Fibroblast of skin of left biceps (primary cell): ENCODE measurements around the gene BOK.
"Not testable (repeated sequence)": the region's sequence is repeated elsewhere in the genome, so short reads cannot be mapped to it uniquely, and the experiment has no call there.

Experiments used
- DNase-seq, 2 experiments: peaks; one replicate each; pipeline ENCODE4 v3.0.0-alpha.2; 2013; ENCODE audit warnings: low read depth in 2 of 2

Gene BOK, protein sequence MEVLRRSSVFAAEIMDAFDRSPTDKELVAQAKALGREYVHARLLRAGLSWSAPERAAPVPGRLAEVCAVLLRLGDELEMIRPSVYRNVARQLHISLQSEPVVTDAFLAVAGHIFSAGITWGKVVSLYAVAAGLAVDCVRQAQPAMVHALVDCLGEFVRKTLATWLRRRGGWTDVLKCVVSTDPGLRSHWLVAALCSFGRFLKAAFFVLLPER

DNA sequence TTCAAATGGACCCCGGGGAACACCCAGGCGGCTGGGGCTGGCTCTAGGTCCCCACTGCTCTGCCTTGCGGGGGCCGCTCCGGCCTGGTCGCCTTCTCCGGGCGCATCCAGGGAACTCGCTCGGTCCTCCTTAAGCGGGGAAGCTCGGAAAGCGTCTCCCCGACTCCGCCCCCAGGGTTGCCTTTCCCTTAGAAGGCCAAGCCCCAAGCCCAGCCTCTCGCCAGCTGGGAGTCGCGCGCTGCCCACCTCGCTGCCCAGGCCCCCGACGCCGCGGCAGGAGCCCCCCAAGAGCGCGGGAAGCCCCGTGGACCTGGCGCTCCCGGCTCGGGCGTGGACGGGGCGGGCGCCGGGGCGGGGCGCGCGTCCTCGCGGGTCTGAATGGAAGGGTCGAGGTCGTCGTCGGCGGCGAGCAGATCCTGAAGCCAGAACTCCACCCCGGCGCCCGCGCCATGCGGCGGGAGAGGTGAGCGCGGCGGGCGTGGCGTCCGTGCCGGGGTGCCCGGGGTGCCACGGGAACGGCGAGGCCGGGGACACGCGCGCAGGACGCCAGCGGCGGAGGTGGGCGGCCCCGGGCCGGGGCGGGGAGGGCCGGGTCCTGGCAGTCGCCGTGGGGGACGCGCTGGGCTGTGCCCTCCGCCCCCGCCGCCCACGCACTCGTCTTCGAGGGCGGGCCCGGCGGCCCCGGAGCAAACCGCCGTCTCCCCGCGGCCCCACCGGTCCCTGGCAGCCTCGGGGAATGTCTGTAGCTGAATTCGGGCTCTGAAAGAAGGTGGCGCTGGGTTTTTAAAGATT lies at the start of gene BOK:
TSS of gene BOK (plus strand) at position 214 of the 791 bp plus-strand sequence. CDS start 739 bp downstream, outside the sequence.
- DNase-seq, result no peak

DNA sequence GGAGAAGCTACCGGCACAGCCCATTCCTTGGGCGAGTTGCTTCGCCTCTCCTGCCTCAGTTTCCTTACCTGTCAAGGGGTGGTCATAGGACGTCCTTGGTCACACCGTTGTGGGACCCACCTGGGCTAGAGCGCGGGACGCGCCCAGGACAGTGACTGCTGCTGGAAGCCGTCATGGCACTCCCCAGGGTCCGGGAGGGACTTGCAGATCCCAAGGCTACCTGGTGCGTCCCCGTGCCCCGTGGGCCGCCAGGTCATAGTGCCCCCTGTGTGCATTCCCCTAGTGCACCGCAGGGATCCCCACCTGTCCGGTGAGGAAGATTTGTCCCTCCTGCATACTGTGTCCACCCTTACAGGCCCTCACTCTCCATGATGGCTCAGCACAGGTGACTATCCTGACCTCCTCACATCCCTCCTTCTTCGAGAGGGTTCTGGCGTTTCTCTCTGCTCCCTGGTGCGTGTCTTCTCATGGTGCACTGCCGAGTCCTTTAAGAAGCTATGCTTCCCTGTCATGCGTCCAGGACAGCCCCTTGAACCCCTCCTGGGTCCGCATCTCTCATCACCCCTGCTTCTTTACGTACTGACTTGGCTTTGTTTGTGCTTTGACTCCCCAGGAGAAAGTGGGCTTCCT lies 49.3 kb upstream of the BOK start:
- DNase-seq, result no peak

DNA sequence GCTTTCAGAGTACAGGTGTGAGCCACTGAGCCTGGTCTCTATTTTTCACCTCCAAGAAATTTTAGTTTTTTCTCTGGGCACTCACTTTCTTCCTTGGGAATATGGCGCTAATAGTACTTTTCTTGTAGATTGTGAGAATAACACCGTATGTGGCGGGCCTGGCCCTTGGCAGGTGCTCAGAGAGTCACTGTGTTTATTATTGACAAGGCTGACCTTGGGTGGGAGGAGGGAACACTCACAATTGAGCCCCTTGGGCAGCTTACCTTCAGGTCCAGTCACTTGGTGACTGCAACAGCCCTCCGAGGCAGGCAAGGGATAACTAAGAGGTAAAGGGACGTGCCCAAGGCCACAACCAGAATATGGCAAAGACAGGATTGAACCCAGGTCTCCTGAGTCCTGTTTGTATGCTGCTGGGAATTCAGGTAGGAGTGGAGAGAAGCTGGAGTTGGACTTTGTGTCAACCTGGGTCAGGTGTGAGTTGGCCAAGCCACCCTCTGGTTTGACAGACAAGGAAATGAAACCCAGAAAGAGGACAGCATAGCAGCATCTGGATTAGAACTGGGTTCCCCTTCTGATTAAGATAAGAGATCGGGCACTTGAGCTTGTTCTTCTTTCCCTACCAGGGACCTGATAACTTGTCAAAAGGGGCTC lies 47.3 kb upstream of the BOK start:
- DNase-seq, result no peak

DNA sequence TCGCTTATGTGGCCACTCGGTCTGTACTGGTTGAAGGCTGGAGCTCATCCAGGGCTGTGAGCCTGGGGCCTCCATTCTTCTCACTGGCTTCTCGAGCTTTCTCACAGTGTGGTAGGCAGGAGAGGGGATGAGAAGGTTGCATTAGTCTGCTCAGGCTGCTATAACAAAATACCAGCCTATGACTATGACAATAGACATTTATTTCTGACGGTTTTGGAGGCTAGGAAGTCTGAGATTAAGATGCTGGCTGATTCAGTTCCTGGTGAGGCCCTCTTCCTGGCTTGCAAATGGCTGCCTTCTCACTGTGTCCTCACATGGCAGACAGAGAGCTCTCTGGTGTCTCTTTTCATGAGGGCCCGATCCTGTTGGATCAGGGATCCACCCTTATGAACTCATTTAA lies 44.0 kb upstream of the BOK start:
- no peak for DNase-seq

DNA sequence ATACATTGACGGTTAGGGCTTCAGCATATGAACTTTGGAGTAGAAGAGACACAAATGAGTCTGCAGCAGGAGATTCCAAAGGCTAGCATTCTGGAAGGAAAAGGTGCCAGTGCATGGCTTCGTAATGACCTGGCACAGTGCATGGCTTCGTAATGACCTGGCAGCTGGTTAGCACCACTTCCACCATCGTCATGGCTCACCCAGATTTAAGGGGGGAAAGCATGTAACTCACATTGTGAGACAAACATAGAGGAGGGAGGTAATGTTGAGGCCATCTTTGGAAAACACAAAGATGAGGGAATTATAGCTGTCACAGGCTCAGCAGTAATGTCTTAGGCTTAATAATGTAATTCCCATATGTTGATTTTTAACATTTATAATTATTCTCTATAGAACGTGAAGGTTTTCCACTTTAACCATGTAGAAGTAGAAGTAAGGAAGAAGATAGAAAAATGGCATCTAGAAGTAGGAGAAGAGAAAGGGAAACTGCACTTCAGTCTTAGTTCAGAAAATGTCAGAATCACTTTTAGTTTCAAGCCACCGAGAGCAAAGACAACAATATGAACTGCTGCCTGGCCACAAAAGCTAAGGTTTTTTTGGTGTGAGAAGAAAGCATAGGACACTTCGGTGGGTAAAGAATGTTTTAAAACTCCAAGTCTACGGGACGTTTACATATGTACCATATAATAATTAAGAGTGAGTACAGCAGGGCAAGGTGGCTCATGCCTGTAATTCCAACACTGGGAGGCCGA lies 43.4 kb upstream of the BOK start:
- DNase-seq, result no peak

DNA sequence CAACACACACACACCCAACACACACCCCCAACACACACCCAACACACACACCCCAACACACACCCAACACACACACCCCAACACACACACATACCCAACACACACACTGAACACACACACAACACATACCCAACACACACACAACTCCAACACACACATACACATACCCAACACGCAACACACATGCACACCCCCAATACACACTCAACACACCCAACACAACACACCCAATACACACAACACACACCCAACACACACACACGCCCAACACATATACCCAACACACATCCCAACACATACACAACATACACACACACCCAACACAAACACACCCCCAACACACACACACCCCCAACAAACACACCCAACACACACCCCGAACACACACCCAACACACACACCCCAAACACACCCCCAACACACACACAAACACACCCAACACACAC lies 42.0 kb upstream of the BOK start:
- no peak for DNase-seq

DNA sequence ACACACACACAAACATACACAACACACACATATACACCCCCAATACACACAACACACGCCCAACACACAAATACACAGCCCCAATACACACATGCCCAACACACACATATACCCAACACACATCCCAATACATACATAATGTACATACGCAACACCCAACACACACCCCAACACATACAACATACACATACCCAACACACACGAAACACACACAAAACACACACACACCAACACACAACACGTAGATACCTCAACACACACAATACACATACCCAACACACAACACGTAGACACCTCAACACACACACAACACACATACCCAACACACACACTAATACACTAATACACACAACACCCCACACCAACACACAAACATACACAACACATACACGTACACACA lies 41.2 kb upstream of the BOK start:
- no peak for DNase-seq

DNA sequence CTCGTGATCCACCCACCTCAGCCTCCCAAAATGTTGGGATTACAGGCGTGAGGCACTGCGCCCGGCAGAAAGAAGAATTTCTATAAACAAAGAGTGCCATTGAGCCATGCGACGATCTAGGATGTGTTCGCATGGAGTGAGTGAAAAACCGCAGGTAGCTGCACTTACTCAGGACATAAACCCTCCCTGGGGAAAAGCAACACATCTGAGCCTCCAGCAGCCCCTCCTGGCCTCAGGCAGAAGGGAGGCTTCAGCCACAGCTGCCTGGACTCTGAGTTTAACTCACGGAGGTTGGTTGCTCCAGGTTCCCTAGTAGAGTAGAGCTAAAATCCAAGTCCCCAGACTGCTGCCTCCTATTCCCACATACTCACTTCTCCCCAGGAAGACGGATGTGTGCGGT lies 38.9 kb upstream of the BOK start:
- no peak for DNase-seq

DNA sequence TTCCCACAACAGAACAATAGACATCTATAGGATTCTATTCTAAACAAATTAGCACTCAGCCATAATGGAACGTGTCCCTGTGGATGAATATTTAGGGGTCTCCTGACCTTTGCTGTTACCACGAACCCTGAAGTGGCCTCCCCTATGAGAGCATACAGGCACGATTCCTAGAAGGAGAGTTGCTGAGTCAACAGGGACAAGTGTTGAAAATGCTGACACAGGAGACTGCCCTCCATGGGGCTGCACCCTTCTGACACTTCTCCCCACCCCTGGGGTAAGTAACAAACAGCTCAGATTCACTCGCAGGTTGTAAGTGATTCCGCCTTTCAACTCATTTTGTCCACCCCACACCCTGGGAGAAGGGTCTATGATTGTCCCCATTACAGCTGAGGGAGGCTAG lies 36.1 kb upstream of the BOK start:
- no peak for DNase-seq

DNA sequence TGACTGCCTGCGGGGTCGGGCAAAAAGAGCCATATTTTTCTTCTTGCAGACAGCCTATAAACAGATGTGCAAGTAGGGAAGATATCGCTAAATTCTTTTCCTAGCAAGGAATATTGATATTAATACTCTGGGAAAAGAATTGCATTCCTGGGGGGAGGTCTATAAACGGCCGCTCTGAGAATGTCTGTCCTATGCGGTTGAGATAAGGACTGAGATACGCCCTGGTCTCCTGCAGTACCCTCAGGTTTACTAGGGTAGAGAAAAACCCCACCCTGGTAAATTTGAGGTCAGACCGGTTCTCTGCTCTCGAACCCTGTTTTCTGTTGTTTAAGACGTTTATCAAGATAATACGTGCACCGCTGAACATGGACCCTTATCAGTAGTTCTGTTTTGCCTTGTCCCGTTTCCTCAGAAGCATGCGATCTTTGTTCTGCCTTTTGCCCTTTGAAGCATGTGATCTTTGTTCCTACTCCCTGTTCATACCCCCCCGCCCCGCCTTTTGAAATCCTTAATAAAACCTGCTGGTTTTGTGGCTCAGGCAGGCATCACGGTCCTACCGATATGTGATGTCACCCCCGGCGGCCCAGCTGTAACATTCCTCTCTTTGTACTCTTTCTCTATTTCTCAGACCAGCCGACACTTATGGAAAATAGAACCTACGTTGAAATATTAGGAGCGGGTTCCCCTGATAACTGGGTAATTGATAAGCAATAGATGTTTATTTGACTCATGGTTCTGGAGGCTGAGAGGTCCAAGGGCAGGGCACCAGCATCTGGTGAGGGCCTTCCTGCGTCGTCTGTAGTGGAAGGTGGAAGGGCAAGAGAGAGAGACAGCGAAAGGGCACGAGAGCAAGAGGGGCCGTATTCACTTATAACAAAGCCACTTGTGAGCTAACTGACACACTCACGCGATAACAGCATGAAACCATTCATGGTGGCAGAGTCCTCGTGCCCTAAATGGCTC lies 32.4 kb upstream of the BOK start:
- not testable (repeated sequence) for DNase-seq

DNA sequence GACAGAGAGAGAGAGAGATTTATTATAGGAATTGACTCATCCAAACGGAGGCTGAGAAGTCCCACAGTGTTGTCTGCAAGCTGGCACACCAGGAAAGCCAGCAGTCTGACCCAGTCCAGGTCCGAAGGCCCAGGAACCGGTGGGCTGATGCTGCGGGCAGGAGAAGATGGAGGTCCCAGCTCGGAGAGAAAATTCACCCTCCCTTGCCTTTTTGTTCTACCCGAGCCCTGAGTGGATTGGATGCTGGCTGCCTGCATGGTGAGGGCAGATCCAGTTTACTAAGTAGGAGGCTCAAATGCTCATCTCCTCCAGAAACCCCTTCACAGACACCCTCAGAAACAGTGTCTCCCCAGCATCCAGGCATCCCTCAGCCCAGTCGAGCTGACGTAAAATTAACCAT lies 28.0 kb upstream of the BOK start:
- no peak for DNase-seq

DNA sequence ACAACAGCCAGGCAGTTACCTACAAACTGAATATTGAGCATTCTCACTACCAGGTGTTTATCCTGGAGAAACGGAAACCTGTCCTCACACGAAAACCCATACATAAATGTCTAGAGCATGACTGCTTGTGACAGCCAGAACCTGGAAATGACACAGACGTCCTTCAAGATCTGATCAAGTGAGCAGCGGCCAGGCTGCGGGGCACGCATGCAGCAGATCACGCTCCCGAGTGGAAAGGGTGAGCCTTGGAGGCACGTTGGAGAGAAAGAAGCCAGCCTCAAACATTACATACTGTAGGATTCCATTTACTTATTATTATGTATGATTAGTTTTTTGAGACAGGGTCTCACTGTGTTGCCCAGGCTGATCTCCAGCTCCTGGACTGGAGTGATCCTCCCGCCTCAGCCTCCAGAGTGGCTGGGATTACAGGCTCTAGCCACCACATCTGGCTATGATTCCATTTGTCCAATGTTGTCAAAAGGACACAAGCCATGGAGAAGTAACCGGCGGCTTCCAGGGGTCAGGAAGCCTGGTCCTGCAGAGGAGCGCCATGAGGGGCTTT lies 27.3 kb upstream of the BOK start:
- DNase-seq, result no peak

DNA sequence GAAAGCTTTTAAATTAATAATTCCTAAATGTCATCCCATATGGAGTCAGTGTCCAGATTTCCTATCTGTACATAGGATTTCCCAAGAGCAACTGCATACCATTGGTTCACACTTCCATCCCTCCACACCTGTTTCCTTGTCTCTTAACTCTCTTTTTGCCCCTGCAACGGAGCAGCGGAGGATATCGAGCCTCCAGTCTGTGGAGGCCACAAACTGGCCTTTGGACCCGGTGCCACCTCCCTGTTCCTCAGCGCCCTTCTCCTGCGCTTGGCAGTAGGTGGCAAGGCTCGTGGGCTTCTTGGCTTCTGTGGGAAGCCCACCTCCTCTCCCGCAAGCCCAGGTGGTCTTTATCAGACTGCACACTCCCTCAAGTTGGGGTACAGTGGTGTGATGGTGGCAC lies 26.4 kb upstream of the BOK start:
- DNase-seq, result no peak

DNA sequence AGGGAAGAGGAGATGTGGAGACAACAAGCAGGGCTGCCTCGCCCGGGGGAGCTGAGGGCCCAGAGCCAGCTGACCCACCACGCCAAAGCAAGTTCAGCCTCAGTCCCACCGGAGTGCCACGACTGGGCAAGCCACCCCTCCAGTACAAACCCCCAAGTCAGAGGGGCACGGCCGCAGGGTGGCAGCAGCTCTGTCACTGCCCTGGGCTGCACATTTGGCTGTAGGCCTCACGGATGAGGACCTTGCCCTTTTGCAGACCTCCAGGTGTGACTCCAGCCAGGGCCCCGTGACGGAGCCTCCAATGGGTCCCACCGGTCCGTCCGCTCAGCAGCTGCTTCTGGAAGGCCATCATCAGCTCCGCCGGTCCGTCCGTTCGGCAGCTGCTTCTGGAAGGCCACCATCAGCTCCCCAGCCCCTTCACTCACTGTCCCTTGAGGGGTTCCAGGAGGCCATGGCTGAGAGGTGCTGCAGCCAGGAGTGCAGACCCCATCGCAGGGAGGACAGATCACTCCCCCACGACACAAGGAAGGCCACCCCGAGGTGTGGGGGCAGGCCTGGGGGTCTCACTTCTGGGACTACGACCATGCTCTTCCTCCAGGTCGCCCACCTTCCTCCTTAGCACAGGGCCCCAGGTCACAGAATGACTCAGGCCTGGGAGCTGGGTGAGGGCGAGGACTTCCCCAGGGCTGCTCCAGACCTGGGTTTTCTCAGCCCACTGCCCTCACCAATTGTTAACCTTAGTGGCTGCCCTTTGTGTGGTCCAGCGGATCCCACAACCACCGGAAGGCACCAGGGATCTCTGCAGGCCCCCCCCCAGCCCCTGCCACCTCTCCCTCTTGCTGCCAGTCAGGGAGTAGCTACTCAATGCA lies 25.6 kb upstream of the BOK start:
- DNase-seq, result no peak

DNA sequence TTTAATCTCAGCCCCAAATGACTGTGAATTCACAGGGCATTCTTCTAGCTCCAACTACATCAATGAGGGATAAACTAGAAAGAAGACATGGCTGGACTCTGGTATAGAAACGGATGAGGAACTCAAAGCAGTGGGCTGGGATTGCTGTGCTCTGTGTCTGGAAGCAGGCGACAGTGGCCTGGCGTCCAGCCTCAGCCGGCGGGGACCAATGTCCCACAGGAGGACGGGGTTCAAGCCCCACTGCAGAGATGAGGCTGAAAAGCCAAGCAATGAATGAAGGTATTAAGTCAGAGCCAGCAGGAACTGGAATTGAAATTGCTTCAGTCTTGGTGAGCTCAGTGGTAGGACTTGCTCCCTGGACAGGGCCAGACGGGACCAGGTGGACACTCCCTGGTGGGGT lies 24.3 kb upstream of the BOK start:
- DNase-seq, result no peak

DNA sequence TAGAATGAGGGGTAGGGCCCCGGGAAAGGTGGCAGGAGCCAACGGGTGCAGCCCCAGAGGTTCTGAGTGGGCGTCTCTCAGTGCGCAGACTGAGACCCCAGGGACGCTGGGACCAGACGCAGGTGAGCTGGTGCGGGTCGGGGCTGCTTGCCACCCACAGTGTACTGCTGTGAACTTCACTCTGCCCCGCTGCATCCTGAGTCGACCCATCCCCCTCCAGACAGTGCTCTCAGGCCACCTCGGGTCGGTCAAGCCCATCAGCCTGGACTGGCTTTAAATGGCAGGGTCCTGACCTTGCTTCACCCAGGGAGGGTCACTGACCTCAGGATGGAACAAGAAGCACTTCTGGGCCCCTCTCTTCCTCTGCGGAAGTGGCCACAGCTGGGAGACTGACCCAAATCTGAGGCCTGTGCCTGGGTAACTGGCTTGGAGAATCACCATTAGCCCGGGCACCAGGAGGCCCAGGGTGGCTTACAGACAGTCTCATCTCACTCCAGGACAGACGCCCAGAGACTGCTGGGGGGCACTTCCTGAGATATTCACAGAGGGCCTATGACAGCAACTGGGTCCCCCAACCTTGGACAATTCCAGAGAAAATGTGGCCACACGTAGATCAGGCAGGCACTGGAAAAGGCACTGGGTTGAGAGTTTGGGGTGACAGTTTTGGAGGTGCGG lies 23.7 kb upstream of the BOK start:
- no peak for DNase-seq

DNA sequence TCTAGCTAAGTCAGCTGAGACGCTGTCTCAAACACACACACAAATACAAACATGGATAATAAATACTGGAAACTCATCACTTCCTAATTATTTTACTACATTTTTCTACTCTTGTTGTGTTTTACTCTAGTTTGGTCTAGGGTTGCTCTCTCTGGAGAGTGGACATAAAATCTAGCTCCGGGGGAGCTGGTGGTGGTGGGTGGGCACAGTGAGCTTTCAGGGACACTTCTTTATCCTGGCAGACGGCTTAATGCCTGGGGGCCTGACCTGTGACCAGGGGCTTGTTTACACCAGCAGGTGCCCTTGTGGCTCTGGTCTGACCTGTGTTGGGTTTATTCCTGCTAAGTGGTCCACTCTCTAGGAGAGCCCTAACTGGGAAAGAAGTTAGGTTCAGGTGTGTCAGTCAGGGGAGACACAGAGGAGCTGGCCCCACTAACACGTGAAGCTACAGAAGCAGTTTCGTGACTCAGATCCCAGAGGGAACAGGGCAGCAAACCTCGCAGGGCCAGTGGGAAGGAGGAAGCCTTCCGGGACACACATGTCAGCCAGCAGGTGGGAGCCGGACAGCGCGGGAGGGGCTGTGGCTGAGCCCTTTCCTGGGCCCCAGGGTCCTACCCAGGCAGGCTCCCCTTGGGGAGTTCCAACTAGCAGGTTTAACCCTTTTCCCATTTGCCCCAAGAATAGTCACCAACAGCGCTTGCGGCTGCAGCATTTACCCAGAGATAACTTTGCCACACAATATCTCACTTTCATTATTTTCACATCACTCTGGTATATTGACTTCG lies 22.5 kb upstream of the BOK start:
- DNase-seq, result no peak
